T follicular helper cell (primary cell): ENCODE results near the gene TIMM23.
"Not testable (repeated sequence)": the region's sequence is repeated elsewhere in the genome, so short reads cannot be mapped to it uniquely, and the experiment has no call there.

Experiments
- DNase-seq: peaks from one replicate; pipeline ENCODE4 v3.0.0-alpha.2; 2020; ENCODE audit warnings: low read depth

TIMM23 gene

DNA sequence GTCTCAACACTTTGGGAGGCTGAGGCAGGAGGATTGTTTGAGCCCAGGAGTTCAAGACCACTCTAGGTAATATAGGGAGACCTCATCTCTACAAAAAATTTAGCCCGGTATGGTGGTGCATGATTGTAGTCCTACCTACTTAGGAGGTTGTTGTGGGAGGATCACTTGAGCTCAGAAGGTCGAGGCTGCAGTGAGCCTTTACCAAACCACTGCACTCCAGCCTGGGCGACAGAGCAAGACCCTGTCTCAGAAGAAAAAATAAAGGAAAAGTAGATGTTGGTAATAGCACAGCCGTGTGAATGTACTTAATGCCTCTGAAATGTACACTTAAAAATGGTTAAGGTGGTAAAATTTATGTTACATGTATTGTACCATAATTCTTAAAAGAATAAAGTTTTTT is 25.3 kb downstream of the TIMM23 start:
- DNase-seq: no peak

GRCh38 chr10:45997994-45998763 is 25.9 kb downstream of the TIMM23 start:
- no peak for DNase-seq

GRCh38 chr10:45999955-46000354 is 27.7 kb downstream of the TIMM23 start:
- not testable (repeated sequence) for DNase-seq

DNA sequence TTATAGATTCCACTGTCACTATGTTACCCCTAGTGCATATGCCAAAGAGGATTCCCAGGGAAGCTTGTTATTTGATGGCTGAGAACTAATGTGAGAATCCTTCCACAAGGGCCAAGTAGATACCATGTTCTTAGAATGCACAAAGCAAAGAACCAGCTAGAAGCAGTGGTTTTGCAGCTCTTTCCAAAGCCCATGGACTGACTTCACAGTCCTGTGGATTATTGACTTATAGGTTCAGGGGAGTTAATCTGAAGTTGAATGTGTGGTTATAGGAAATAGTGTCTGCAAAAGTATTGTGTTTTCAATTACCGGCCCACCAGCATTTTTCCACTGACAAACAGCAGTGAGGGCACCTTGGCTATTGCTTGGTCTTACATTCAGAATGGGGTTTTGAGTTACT is 28.2 kb downstream of the TIMM23 start:
- no peak for DNase-seq

GRCh38 chr10:46001187-46001756 is 29.0 kb downstream of the TIMM23 start:
- DNase-seq: no peak

DNA sequence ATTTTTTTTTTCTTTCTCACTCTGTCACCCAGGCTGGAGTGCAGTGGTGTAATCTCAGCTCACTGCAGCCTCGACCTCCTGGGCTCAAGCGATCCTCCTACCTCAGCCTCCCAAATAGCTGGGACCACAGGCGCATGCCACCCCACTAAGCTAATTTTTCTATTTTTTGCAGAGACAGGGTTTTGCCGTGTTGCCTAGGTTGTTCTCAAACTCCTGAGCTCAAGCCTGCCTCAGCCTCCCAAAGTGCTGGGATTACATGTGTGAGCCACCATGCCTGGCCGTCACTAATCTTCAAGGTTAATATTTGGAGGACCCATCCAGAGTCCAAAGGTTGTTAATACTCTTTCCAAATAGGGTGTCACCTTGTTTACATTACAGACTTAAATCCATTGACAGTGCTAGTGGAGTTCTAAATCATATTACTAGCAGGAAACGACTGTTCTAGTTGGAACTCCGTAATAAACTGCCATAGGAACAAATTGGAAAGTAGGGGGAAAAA is 29.9 kb downstream of the TIMM23 start:
- DNase-seq: not testable (repeated sequence)

DNA sequence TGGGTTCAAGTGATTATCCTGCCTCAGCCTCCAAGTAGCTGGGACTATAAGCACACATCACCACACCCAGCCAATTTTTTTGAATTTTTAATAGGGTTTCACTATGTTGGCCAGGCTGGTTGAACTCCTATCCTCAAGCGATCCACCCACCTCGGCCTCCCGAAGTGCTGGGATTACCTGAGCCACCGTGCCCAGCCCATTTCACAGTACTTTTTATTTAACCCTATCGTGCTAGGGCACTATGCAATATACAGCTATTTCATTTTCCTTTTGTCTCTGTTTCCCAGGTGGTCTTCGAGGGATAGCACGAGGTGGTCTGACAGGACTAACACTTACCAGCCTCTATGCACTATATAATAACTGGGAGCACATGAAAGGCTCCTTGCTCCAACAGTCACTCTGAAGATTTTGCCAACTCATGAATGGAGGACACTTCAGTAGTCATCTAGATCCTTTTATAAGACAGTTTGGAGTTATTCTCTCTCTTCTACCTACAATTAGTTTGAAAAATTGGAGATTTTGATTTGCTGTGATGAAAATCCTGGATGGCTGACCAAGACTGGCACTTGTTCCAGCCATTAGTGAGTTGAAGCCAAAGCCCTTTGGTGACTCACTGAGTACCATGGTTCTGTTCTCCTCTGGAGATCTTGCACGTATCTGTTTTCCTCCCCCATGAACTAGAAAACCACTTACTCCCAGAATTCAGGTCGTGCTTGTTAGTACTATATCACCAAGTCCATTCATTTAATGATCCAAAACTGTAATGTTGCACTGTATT is 30.8 kb downstream of the TIMM23 start:
- DNase-seq: no peak

GRCh38 chr10:46004963-46005362 is 32.7 kb downstream of the TIMM23 start:
- no peak for DNase-seq

GRCh38 chr10:46005383-46005782 is 33.1 kb downstream of the TIMM23 start:
- DNase-seq: no peak

DNA sequence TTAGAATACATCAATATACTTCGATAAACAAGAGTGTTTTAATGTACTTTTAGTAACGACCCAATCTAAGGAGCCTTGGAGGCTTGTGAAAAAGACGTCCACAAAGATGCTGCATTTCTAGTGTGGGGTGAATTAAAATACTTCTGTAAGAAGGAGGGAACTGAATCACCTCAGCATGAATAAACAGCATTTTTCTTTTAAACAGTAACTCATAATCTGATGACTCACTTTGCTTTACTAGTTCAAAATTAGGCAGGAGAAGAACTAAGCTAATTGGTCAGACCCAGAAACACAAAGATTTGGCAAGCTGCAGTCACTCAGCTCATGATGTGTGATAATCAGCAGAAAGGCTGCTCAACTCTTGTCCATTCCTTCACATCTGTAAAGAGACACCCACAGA is 33.9 kb downstream of the TIMM23 start:
- no peak for DNase-seq

DNA sequence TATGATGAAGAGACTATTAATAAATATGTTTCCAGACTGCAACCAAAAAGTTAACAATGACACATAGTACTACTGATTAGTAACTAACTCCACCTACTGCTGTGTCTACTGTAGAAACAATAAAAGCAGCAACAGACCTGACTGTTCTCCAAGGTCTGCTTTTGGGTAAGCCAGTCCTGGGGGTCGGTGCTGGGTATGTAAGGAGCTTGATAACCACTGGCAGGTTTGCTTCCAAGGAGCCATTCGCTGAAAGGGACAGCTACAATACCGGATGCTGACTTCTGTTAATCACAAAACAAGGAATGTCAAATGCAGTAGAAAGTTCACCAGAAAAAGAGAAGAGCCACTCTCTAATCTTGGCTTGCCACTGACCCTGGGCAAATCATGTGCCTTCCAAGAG is 40.5 kb downstream of the TIMM23 start:
- no peak for DNase-seq

GRCh38 chr10:46014206-46014605 is 41.9 kb downstream of the TIMM23 start:
- DNase-seq: no peak

GRCh38 chr10:46014683-46015405 is 42.6 kb downstream of the TIMM23 start:
- DNase-seq: no peak

- DNase-seq: no peak
These were observed 43.9 kb downstream of the TIMM23 start for GRCh38 chr10:46016190-46016589.

DNA sequence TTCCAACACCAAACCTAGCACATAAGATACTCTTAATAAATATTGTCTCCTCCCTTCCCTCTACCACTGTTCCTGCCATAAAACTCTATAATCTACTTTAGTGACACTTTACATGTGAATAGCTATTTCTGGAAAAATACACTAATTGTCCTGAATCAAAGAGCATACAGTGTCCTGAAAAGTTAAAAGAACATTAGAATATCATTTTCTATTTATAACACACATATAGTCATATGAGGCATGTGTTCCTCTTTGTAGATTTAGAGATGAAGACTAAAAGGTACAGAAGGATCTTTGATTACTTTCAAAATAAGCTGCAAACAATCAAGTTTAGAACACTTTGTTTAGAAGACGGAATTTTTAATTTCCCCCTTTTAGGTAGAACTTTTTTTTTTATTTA is 44.5 kb downstream of the TIMM23 start:
- DNase-seq: no peak

GRCh38 chr10:46017733-46018132 is 45.4 kb downstream of the TIMM23 start:
- DNase-seq: no peak

GRCh38 chr10:46018453-46019176 is 46.3 kb downstream of the TIMM23 start:
- DNase-seq: no peak

- DNase-seq: no peak
These were observed 46.9 kb downstream of the TIMM23 start for GRCh38 chr10:46019177-46019528.

DNA sequence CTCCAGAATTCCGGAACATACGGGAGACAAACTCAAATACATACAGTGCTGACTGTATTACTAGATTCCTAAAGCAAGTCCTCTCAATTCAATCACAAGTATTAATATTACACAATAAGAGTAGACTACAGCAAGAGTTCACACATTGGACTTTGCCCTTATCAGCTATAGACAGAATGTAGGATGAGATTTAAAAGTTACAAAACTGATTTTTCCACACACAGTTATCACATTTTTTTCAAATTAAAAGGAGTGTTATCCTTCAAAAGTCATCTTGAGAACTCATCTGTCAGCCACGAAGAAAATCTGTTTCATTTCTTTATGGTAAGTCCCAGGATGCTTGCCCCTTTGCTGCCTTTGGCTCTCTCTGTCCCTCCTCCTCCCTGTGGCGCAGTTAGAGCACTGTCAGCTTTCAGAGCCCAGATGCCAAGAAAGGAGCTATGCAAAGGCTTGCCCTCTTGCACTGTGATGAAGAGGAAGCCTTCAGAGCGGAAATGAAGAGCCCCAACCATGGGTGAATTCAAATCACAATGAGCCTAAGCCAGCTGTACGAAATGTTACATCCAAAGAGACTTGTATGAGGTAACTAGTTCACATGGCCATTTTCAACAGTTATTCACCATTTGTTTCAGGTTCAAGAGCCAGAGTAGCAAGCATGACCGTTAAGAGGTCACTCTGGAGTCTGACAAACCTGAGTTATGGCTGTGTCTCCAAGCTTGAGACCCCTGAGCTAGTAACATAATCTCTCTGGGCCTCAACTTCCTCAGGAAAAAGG is 47.5 kb downstream of the TIMM23 start:
- no peak for DNase-seq

DNA sequence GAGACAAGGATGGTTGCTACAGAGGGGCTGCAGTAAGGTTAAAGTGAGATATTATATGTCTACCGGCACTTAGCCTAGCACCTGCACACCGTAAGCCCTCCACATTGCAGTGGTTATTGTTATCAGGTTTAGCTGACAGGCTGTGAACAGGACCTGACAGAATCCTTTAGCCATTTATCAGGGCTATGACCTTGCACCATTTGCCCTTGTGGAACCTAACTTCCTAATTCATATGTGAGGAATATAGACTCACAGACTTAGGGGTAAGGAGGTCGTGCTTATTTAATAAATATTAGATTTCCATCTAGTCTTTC is 48.0 kb downstream of the TIMM23 start:
- DNase-seq: no peak
